Colonic mucosa (tissue), 4 donors: ENCODE measurements around the gene DCTN1. TPM values are rescaled to one million over a fixed set of nuclear protein-coding genes. Genes with fewer than 3 reads are reported as not detected.

ENCODE experiments used
- DNase-seq: peaks from one replicate; pipeline ENCODE4 v3.0.0-alpha.2; 2020
- H3K27ac ChIP-seq: fragments of 200-600 bp; one replicate; pipeline ENCODE4 v1.8.0; 2021
- H3K27me3 ChIP-seq: fragments of 200-600 bp; one replicate; pipeline ENCODE4 v1.8.0; 2021
- H3K36me3 ChIP-seq: fragments of 200-600 bp; one replicate; pipeline ENCODE4 v1.8.0; 2021
- H3K4me1 ChIP-seq: fragments of 200-600 bp; one replicate; pipeline ENCODE4 v1.8.0; 2021; ENCODE audit warnings: mild to moderate bottlenecking
- H3K4me3 ChIP-seq: fragments of 200-600 bp; one replicate; pipeline ENCODE4 v1.8.0; 2021
- H3K9ac ChIP-seq, 2 donors: one replicate each; pipeline ENCODE4 v1.7.0; 2013; ENCODE audit warnings: control low read depth in 2 of 2, low read depth in 2 of 2, low read length in 2 of 2
- H3K9me3 ChIP-seq: fragments of 200-600 bp; one replicate; pipeline ENCODE4 v1.8.0; 2021
- CTCF ChIP-seq: fragments of 200-600 bp; IDR thresholded peaks from one replicate; pipeline ENCODE4 v1.8.0; 2022; ENCODE audit warnings: antibody characterized with exemption, mild to moderate bottlenecking
- intact Hi-C: fragments of 100-400 bp; cut with DNase I; formaldehyde crosslinking; loops from one replicate; pipeline ENCODE4 v1.14.1; 2022
- total RNA-seq, 2 donors: library from RNA; stranded (reverse); fragmentation: NEBNext Ultra II Directional in 1 of 2; extraction: Animal tissue kit (Norgen Biotek cat#: 25700) in 1 of 2; gene quantifications; one replicate each; pipeline ENCODE4 v1.2.1, GENCODE V29; 2021
- donor health status: healthy.
- donor health status: DM: no; HTN: no; CAD: no.
- donor health status: DM: no; HTN: no; CAD: no.

Gene DCTN1
- total RNA-seq, 2 donors from 2014 or later = 111 to 114 TPM

GRCh38 chr2:74420006-74420405, 39.9 kb upstream of the DCTN1 start:
- H3K9ac ChIP-seq = no peak overlapping the region
- intact Hi-C loops = no loop called here
- no peaks in the 10 kb centered on the region for H3K9me3 ChIP-seq
- no peaks in the 10 kb centered on the region for H3K4me1 ChIP-seq
- DNase-seq = no peak
- H3K36me3 ChIP-seq = no peaks in the 10 kb centered on the region
- no peak for TF ChIP-seq CTCF
- H3K27me3 ChIP-seq = no peaks in the 10 kb centered on the region
- no peak overlapping the region for H3K27ac ChIP-seq
- H3K4me3 ChIP-seq = no peak overlapping the region

GRCh38 chr2:74419345-74419744, 39.2 kb upstream of the DCTN1 start:
- Histone ChIP-seq H3K9ac (no peak overlapping the region), H3K27ac (no peak overlapping the region), H3K9me3 (no peaks in the 10 kb centered on the region), H3K4me1 (no peaks in the 10 kb centered on the region), H3K36me3 (no peaks in the 10 kb centered on the region), H3K27me3 (no peaks in the 10 kb centered on the region), H3K4me3 (no peak overlapping the region)
- TF ChIP-seq CTCF = no peak
- DNase-seq = no peak
- intact Hi-C loops = no loop called here

- Histone ChIP-seq H3K4me3 (no peak overlapping the region), H3K9me3 (no peaks in the 10 kb centered on the region), H3K4me1 (no peaks in the 10 kb centered on the region), H3K27me3 (no peaks in the 10 kb centered on the region), H3K9ac (no peak overlapping the region), H3K36me3 (no peaks in the 10 kb centered on the region), H3K27ac (no peak overlapping the region)
- no peak for TF ChIP-seq CTCF
- no peak for DNase-seq
- intact Hi-C loops = no loop called here
Observed at GRCh38 chr2:74418312-74418711, 38.2 kb upstream of the DCTN1 start.

- no peak for DNase-seq
Observed at GRCh38 chr2:74417763-74418162, 37.7 kb upstream of the DCTN1 start.

GRCh38 chr2:74417197-74417596, 37.1 kb upstream of the DCTN1 start:
- Histone ChIP-seq H3K4me3 (no peak overlapping the region), H3K27ac (no peak overlapping the region), H3K4me1 (no peaks in the 10 kb centered on the region), H3K9ac (no peak overlapping the region), H3K36me3 (no peaks in the 10 kb centered on the region), H3K9me3 (no peaks in the 10 kb centered on the region), H3K27me3 (no peaks in the 10 kb centered on the region)
- no peak for DNase-seq
- intact Hi-C loops = no loop called here
- no peak for TF ChIP-seq CTCF

More at GRCh38 chr2:74417763-74418162, 37.7 kb upstream of the DCTN1 start:
- Histone ChIP-seq H3K4me1 (no peaks in the 10 kb centered on the region), H3K9me3 (no peaks in the 10 kb centered on the region), H3K36me3 (no peaks in the 10 kb centered on the region), H3K27ac (no peak overlapping the region), H3K27me3 (no peaks in the 10 kb centered on the region), H3K9ac (no peak overlapping the region), H3K4me3 (no peak overlapping the region)
- intact Hi-C loops = no loop called here
- no peak for TF ChIP-seq CTCF

GRCh38 chr2:74416778-74417177, 36.7 kb upstream of the DCTN1 start:
- Histone ChIP-seq H3K27ac (no peak overlapping the region), H3K9ac (no peak overlapping the region), H3K36me3 (no peaks in the 10 kb centered on the region), H3K4me3 (no peak overlapping the region), H3K4me1 (no peaks in the 10 kb centered on the region), H3K27me3 (no peaks in the 10 kb centered on the region), H3K9me3 (no peaks in the 10 kb centered on the region)
- TF ChIP-seq CTCF = no peak
- no peak for DNase-seq
- intact Hi-C loops = no loop called here
